ENCODE measurements around the gene HSH2D.
A peak's percentile ranks its signal among the peaks of the same experiment; 100 is the strongest.
"Not testable (repeated sequence)": the region's sequence is repeated elsewhere in the genome, so short reads cannot be mapped to it uniquely, and the experiment has no call there.

The HSH2D gene

GRCh38 chr19:16155128-16155527 lies 11.6 kb downstream of the HSH2D start:
- peaks cover 65 to 84% of the 10 kb centered on the region in 2 donors for H3K36me3 Mint-ChIP-seq
- no peaks in the 10 kb centered on the region for H3K27me3 Mint-ChIP-seq
- H3K27ac Mint-ChIP-seq: peak overlapping the region; percentile 92

GRCh38 chr19:16156904-16157303 lies 13.4 kb downstream of the HSH2D start:
- Mint-ChIP-seq H3K27ac (peak overlapping the region; percentile 82), H3K4me3 (peak overlapping the region; percentile 12 to 23), H3K4me1 (peaks cover 48 to 81% of the 10 kb centered on the region in 2 donors), H3K27me3 (no peaks in the 10 kb centered on the region), H3K9me3 (no peaks in the 10 kb centered on the region), H3K36me3 (peaks cover 59 to 71% of the 10 kb centered on the region in 2 donors)
- DNase-seq (no peak), ATAC-seq (replicated peaks) (no peak)

More at GRCh38 chr19:16155128-16155527, 11.6 kb downstream of the HSH2D start:
- Mint-ChIP-seq H3K9me3 (no peaks in the 10 kb centered on the region), H3K4me1 (peaks cover 41 to 70% of the 10 kb centered on the region in 2 donors), H3K4me3 (peak overlapping the region in 1 of 2 donors; percentile 12)
- no peak for DNase-seq
- ATAC-seq (replicated peaks): no peak

- H3K27me3 Mint-ChIP-seq: no peaks in the 10 kb centered on the region
- peak overlapping the region in 1 of 2 donors; percentile 13 for H3K4me3 Mint-ChIP-seq
These were observed 14.1 kb downstream of the HSH2D start for GRCh38 chr19:16157601-16158000.

GRCh38 chr19:16159655-16160054 lies 16.2 kb downstream of the HSH2D start:
- Mint-ChIP-seq H3K27ac (no peak overlapping the region), H3K9me3 (no peaks in the 10 kb centered on the region), H3K27me3 (no peaks in the 10 kb centered on the region), H3K4me3 (no peak overlapping the region), H3K36me3 (peaks cover 32 to 45% of the 10 kb centered on the region in 2 donors), H3K4me1 (peaks cover 30 to 58% of the 10 kb centered on the region in 2 donors)
- ATAC-seq (replicated peaks): no peak
- DNase-seq: no peak

More at GRCh38 chr19:16157601-16158000, 14.1 kb downstream of the HSH2D start:
- Mint-ChIP-seq H3K36me3 (peaks cover 53 to 65% of the 10 kb centered on the region in 2 donors), H3K4me1 (peaks cover 45 to 78% of the 10 kb centered on the region in 2 donors), H3K9me3 (no peaks in the 10 kb centered on the region), H3K27ac (peak overlapping the region; percentile 87)
- ATAC-seq (replicated peaks) (peak in 1 of 2 donors; percentile 14), DNase-seq (no peak)

- no peak overlapping the region for H3K4me3 Mint-ChIP-seq
- peaks cover 24 to 36% of the 10 kb centered on the region in 2 donors for H3K36me3 Mint-ChIP-seq
- H3K4me1 Mint-ChIP-seq: peaks cover 22 to 50% of the 10 kb centered on the region in 2 donors
- H3K9me3 Mint-ChIP-seq: no peaks in the 10 kb centered on the region
- peak overlapping the region; percentile 57 for H3K27ac Mint-ChIP-seq
- no peaks in the 10 kb centered on the region for H3K27me3 Mint-ChIP-seq
- DNase-seq (no peak), ATAC-seq (replicated peaks) (peak; percentile 34 to 44)
These were observed 17.0 kb downstream of the HSH2D start for GRCh38 chr19:16160445-16160942.

GRCh38 chr19:16160943-16161560 lies 17.6 kb downstream of the HSH2D start:
- H3K36me3 Mint-ChIP-seq: peaks cover 20 to 31% of the 10 kb centered on the region in 2 donors
- H3K4me1 Mint-ChIP-seq: peaks cover 18 to 44% of the 10 kb centered on the region in 2 donors
- no peak overlapping the region for H3K4me3 Mint-ChIP-seq
- DNase-seq (no peak), ATAC-seq (replicated peaks) (peak in 1 of 2 donors; percentile 47)
- no peaks in the 10 kb centered on the region for H3K9me3 Mint-ChIP-seq
- H3K27ac Mint-ChIP-seq: peak overlapping the region; percentile 57
- no peaks in the 10 kb centered on the region for H3K27me3 Mint-ChIP-seq

GRCh38 chr19:16161840-16162239 lies 18.4 kb downstream of the HSH2D start:
- no peak for DNase-seq

GRCh38 chr19:16164222-16164890 lies 20.9 kb downstream of the HSH2D start:
- Mint-ChIP-seq H3K9me3 (peaks cover 0 to 2% of the 10 kb centered on the region in 2 donors), H3K4me1 (peaks cover 23 to 29% of the 10 kb centered on the region in 2 donors), H3K4me3 (no peak overlapping the region), H3K27me3 (no peaks in the 10 kb centered on the region), H3K36me3 (no peaks in the 10 kb centered on the region), H3K27ac (no peak overlapping the region)
- DNase-seq (no peak), ATAC-seq (replicated peaks) (no peak)

More at GRCh38 chr19:16161840-16162239, 18.4 kb downstream of the HSH2D start:
- peaks cover 14 to 23% of the 10 kb centered on the region in 2 donors for H3K36me3 Mint-ChIP-seq
- no peak overlapping the region for H3K27ac Mint-ChIP-seq
- no peaks in the 10 kb centered on the region for H3K9me3 Mint-ChIP-seq
- H3K27me3 Mint-ChIP-seq: no peaks in the 10 kb centered on the region
- peaks cover 15 to 38% of the 10 kb centered on the region in 2 donors for H3K4me1 Mint-ChIP-seq
- no peak for ATAC-seq (replicated peaks)
- no peak overlapping the region for H3K4me3 Mint-ChIP-seq

GRCh38 chr19:16166417-16166816 lies 22.9 kb downstream of the HSH2D start:
- H3K4me1 Mint-ChIP-seq: peaks cover 18 to 19% of the 10 kb centered on the region in 2 donors
- H3K36me3 Mint-ChIP-seq: no peaks in the 10 kb centered on the region
- H3K9me3 Mint-ChIP-seq: peaks cover 0 to 2% of the 10 kb centered on the region in 2 donors
- H3K27ac Mint-ChIP-seq: no peak overlapping the region
- ATAC-seq (replicated peaks) (no peak), DNase-seq (no peak)
- no peak overlapping the region for H3K4me3 Mint-ChIP-seq
- no peaks in the 10 kb centered on the region for H3K27me3 Mint-ChIP-seq

- H3K27ac Mint-ChIP-seq: peak overlapping the region; percentile 75
- H3K27me3 Mint-ChIP-seq: no peaks in the 10 kb centered on the region
- H3K9me3 Mint-ChIP-seq: peaks cover 0 to 2% of the 10 kb centered on the region in 2 donors
- H3K36me3 Mint-ChIP-seq: no peaks in the 10 kb centered on the region
- no peak overlapping the region for H3K4me3 Mint-ChIP-seq
- DNase-seq (no peak), ATAC-seq (replicated peaks) (no peak)
- H3K4me1 Mint-ChIP-seq: peaks cover 22% of the 10 kb centered on the region in 2 donors
These were observed 23.6 kb downstream of the HSH2D start for GRCh38 chr19:16167055-16167454.

- H3K36me3 Mint-ChIP-seq: no peaks in the 10 kb centered on the region
- no peak for DNase-seq
- H3K9me3 Mint-ChIP-seq: peaks cover 0 to 2% of the 10 kb centered on the region in 2 donors
- peak overlapping the region; percentile 37 for H3K27ac Mint-ChIP-seq
- no peaks in the 10 kb centered on the region for H3K27me3 Mint-ChIP-seq
- H3K4me1 Mint-ChIP-seq: peaks cover 33 to 37% of the 10 kb centered on the region in 2 donors
- ATAC-seq (replicated peaks): peak; percentile 62 to 69
- no peak overlapping the region for H3K4me3 Mint-ChIP-seq
These were observed 25.1 kb downstream of the HSH2D start for GRCh38 chr19:16168465-16169081.

GRCh38 chr19:16170134-16170533 lies 26.6 kb downstream of the HSH2D start:
- Mint-ChIP-seq H3K27ac (no peak overlapping the region), H3K27me3 (no peaks in the 10 kb centered on the region), H3K4me3 (no peak overlapping the region), H3K4me1 (peaks cover 33 to 39% of the 10 kb centered on the region in 2 donors), H3K9me3 (peaks cover 0 to 2% of the 10 kb centered on the region in 2 donors), H3K36me3 (no peaks in the 10 kb centered on the region)
- no peak for ATAC-seq (replicated peaks)
- no peak for DNase-seq

- H3K9me3 Mint-ChIP-seq: no peaks in the 10 kb centered on the region
- no peak for DNase-seq
- no peaks in the 10 kb centered on the region for H3K36me3 Mint-ChIP-seq
- no peak overlapping the region for H3K4me3 Mint-ChIP-seq
- no peak overlapping the region for H3K27ac Mint-ChIP-seq
- peaks cover 22 to 37% of the 10 kb centered on the region in 2 donors for H3K4me1 Mint-ChIP-seq
- no peak for ATAC-seq (replicated peaks)
- H3K27me3 Mint-ChIP-seq: no peaks in the 10 kb centered on the region
These were observed 32.5 kb downstream of the HSH2D start for GRCh38 chr19:16175954-16176353.

- not testable (repeated sequence) for H3K9me3 Mint-ChIP-seq, H3K36me3 Mint-ChIP-seq, H3K27me3 Mint-ChIP-seq, DNase-seq
- Mint-ChIP-seq H3K4me3 (peak overlapping the region in 1 of 2 donors; percentile 5), H3K27ac (peak overlapping the region; percentile 33), H3K4me1 (peaks cover 6 to 20% of the 10 kb centered on the region in 2 donors)
- ATAC-seq (replicated peaks): peak; percentile 59
These were observed 35.4 kb downstream of the HSH2D start for GRCh38 chr19:16178866-16179265.
